Panc1 (cell line): ENCODE results near the gene LPIN2. TPM values are rescaled to one million over a fixed set of nuclear protein-coding genes. Genes with fewer than 3 reads are reported as not detected.

ENCODE experiments used
- ATAC-seq: fragments of 200-7000 bp; cut with Tn5 transposase; 2 replicates; pipeline ENCODE4 v1.9.1; 2020; ENCODE audit warnings: mild to moderate bottlenecking, moderate library complexity
- BruUV-seq: library from RNA; stranded (reverse); fragments of 400-500 nt; replicated peaks from 2 replicates; lab custom pipeline; 2021; lab: Mats Ljungman, UMichigan
- CTCF ChIA-PET: fragments of 300-600 bp; sonication (Branson Sonifier 250); formaldehyde crosslinking; loops from one replicate; lab custom pipeline; 2022; ENCODE audit warnings: antibody characterized with exemption; lab: Charles Lee
- POLR2A ChIA-PET: fragments of 300-600 bp; sonication (Branson Sonifier 250); formaldehyde crosslinking; loops from one replicate; lab custom pipeline; 2022; ENCODE audit warnings: antibody characterized with exemption; lab: Charles Lee
- DNase-seq: peaks from one replicate; pipeline ENCODE4 v3.0.0-alpha.2; 2010; ENCODE audit warnings: low read depth, low spot score
- H3K27ac ChIP-seq: 2 replicates; pipeline ENCODE4 v1.5.1; 2011; ENCODE audit warnings: mild to moderate bottlenecking, low read length, inconsistent platforms
- H3K27me3 ChIP-seq: fragments of 200-500 bp; sonication (Bioruptor generic); 2 replicates; pipeline ENCODE4 v1.6.0; 2014; ENCODE audit warnings: low read length, inconsistent platforms; ENCODE audit not compliant: control insufficient read depth, insufficient read depth
- H3K36me3 ChIP-seq: fragments of 200-500 bp; sonication (Bioruptor generic); 2 replicates; pipeline ENCODE4 v1.5.1; 2014; ENCODE audit warnings: inconsistent platforms, mild to moderate bottlenecking, low read length, moderate library complexity; ENCODE audit not compliant: control insufficient read depth, insufficient read depth
- H3K4me1 ChIP-seq: 2 replicates; pipeline ENCODE4 v1.5.1; 2011; ENCODE audit warnings: inconsistent platforms, mild to moderate bottlenecking, low read length, moderate library complexity; ENCODE audit not compliant: control insufficient read depth, insufficient read depth
- H3K4me3 ChIP-seq, 2 experiments: 2 replicates each; pipeline ENCODE4 v1.5.1; 2011 to 2012; ENCODE audit warnings: low read depth in 2 of 2, low read length in 2 of 2, mild to moderate bottlenecking in 2 of 2, inconsistent platforms in 1 of 2, moderate library complexity in 1 of 2
- H3K9me3 ChIP-seq: fragments of 200-500 bp; sonication (Bioruptor generic); 2 replicates; pipeline ENCODE4 v1.5.1; 2014; ENCODE audit warnings: low read depth, mild to moderate bottlenecking, inconsistent platforms, low read length, moderate library complexity; ENCODE audit not compliant: control insufficient read depth, insufficient read depth
- CTCF ChIP-seq: fragments of 450-650 bp; IDR thresholded peaks from 2 replicates; pipeline ENCODE4 v1.5.1; 2017; ENCODE audit warnings: mild to moderate bottlenecking
- POLR2AphosphoS5 ChIP-seq: IDR thresholded peaks from 2 replicates; pipeline ENCODE4 v1.6.1; 2012; ENCODE audit warnings: mild to moderate bottlenecking, low read depth, low read length, moderate library complexity
- REST ChIP-seq, 2 experiments: IDR thresholded peaks; 2 replicates each; pipeline ENCODE4 v1.6.1; 2011 to 2012; ENCODE audit warnings: low read depth in 2 of 2, control low read depth in 1 of 2, low read length in 1 of 2, mild to moderate bottlenecking in 1 of 2, moderate library complexity in 1 of 2; ENCODE audit not compliant: insufficient read depth in 1 of 2
- SIN3A ChIP-seq: IDR thresholded peaks from 2 replicates; pipeline ENCODE4 v1.6.1; 2012; ENCODE audit warnings: low read depth, mild to moderate bottlenecking, low read length, moderate library complexity, borderline replicate concordance; ENCODE audit not compliant: insufficient read depth
- TCF7L2 ChIP-seq: IDR thresholded peaks from 2 replicates; pipeline ENCODE4 v1.6.1; 2011; ENCODE audit warnings: mild to moderate bottlenecking, low read depth, low read length, inconsistent platforms
- in situ Hi-C: cut with HindIII; loops from 2 replicates; pipeline ENCODE4 v1.10.0; 2016; ENCODE audit warnings: low sequenced_read_pairs, low pct_unique_long_range_greater_than_20kb
- intact Hi-C: fragments of 100-400 bp; cut with micrococcal nuclease; formaldehyde crosslinking; loops from one replicate; pipeline ENCODE4 v1.10.0; 2022; ENCODE audit not compliant: unreplicated experiment
- total RNA-seq: library from RNA; stranded (reverse); gene quantifications from one replicate; pipeline ENCODE4 v1.2.1, GENCODE V29; 2021; ENCODE audit not compliant: unreplicated experiment

The LPIN2 gene
- total RNA-seq, 1 experiment from 2014 or later = 38.3 TPM

DNA sequence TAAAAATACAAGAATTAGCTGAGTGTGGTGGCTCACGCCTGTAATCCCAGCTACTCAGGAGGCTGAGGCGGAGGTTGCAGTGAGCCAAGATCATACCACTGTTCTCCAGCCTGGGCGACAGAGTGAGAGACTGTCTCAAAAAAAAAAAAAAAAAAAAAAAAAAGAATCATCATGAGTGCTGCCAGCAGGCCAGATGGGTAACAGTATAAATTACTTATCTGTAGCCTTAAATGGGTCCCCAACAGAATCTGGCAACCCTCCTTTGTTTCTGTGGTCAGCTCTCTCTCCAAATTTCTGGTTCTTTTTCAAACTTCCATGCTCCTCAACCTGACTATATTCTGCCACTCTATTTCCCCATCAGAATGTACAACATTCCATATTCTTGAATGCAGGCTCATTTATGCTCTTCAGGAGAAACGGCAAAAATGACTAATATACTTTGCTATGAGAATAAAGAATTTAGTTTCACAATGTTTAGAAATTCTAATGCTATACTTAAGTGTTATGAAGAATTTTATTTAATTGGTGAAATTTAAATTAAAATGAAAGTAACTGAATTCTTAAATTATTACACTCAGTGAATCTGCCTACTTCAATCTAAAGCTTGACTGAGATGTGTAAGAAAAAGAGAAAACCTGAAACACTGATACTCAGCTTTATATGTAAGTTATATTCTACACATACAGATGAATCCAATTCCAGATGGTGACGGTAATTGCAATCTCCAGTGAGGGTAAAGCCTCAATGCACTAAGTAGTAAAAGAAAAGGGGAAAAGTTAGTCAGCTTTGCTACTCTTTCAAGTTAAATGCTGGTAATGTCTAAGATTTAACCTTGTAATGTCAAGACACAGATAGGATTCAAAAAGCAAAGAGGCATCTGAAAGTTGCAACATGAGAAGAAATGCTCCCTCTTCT is 24.8 kb downstream of the LPIN2 start:
- no peaks in the 10 kb centered on the region for H3K27me3 ChIP-seq
- DNase-seq = no peak
- in situ Hi-C loops = no loop called here
- peak overlapping the region; percentile 57; the same call in 1 of the 2 replicates for H3K27ac ChIP-seq
- POLR2A ChIA-PET = interaction anchor here (0.6 kb wide), 1 partner anchor 20 kb away, joined by 12 read pairs; no protein-coding TSS in a partner anchor
- no peak for ATAC-seq
- TF ChIP-seq CTCF (no peak), TCF7L2 (no peak), SIN3A (no peak), POLR2AphosphoS5 (no peak), REST (IDR thresholded peaks at IDR 0.05; ENCODE audit: insufficient read depth in 1 of 2, low read depth in 2 of 2, low read length in 1 of 2) (no peak)
- H3K4me3 ChIP-seq = no peak overlapping the region
- no TSS peak for BruUV-seq
- no peaks in the 10 kb centered on the region for H3K36me3 ChIP-seq
- intact Hi-C loops = no loop called here
- peaks cover 20% of the 10 kb centered on the region for H3K4me1 ChIP-seq
- no peaks in the 10 kb centered on the region; the same call in 1 of the 2 replicates for H3K9me3 ChIP-seq
- CTCF ChIA-PET = no interaction called here

DNA sequence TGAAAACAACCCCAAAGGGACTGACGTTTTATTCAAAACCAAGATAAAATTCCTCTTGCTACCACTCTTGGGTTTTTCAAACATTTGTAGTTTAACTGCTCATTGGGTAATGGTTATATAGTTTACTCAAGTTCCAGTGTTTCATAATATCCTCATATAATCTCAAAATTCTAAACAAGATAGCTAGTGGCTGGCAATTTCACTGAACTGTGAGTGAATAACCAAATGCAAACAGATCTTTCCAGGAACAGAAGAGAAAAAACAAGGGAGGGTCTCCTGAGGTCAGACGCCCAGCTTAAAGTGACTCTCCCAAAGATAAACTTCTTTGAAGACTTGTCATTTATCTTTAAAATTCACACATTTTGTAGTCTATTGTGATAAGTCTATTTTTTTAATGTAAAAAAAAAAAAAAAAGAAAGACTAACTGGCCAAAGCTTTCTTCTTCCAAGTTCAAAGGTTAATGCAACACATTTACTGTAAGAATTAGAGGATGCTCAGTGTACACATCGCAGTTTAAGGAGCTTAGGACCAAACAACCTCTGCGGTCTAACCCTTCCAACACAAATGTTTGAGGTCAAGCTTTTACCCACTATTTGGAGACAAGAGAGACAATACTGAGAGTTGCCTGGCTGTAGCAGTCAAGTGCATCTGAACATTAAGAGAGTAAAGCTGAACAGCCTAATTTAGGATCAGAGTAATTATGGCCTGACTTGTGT is 26.6 kb downstream of the LPIN2 start:
- TF ChIP-seq CTCF (no peak), POLR2AphosphoS5 (no peak), REST (IDR thresholded peaks at IDR 0.05; ENCODE audit: insufficient read depth in 1 of 2, low read depth in 2 of 2, low read length in 1 of 2) (no peak), TCF7L2 (no peak), SIN3A (no peak)
- BruUV-seq = no TSS peak
- no peak for ATAC-seq
- intact Hi-C loops = no loop called here
- Histone ChIP-seq H3K27ac (peak overlapping the region; percentile 58), H3K4me3 (no peak overlapping the region), H3K27me3 (no peaks in the 10 kb centered on the region), H3K4me1 (peaks cover 38% of the 10 kb centered on the region), H3K9me3 (no peaks in the 10 kb centered on the region; the same call in 1 of the 2 replicates), H3K36me3 (no peaks in the 10 kb centered on the region)
- no peak for DNase-seq
- POLR2A ChIA-PET = interaction anchor here (0.6 kb wide), 1 partner anchor 9 kb away, joined by 7 read pairs; no protein-coding TSS in a partner anchor
- in situ Hi-C loops = no loop called here
- CTCF ChIA-PET = no interaction called here
